Activated CD8-positive, alpha-beta memory T cell treated with anti-CD3 and anti-CD28 coated beads, Interleukin-2, amount 50 U/mL, for 1 hour (primary cell): ENCODE data around the gene VANGL2.

Experiments
- DNase-seq: peaks from one replicate; pipeline ENCODE4 v3.0.0-alpha.2; 2020; ENCODE audit errors: extremely low read depth

The VANGL2 gene

DNA sequence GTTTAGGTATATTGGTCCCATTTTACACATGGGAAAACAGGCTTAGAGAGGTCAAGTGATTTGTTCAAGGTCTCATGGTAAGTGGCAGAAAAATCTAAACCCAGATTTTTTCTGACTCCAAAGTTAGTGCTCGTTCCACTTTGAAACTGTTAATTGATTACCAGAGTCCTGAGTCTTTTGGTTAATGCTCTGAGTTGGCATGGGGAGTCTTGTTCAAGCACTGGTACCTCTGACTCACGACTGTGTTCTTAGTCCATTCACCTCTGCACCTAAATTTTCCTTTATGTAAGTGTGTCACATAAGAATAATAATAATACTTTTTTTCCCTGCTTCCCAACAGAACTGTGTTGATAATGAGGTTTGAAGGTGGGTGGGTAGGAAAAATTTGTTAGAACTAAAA lies 59.3 kb downstream of the VANGL2 start:
- DNase-seq, result no peak

DNA sequence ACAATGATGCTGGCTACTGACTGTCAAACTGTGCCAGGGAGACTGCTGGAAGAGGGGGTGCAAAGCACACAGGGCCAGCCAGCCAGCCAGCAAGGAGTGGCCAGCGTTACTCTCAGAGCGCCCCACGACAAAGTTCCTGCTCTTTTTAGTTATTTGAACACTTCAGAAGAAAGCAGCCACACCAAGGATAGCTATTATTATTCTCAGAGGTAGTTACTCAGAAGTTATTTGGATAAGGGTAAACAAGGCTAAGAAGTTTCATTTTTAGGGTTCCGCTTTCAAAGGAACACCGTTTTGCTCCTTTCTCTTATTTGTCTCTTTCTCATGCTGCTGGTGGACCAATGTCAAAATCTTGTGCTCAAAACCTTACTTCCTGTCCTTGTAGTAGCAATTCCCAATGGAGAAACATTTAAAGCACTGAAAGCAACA lies 59.9 kb downstream of the VANGL2 start:
- DNase-seq, result no peak

- DNase-seq, result no peak
Observed at GRCh38 chr1:160460683-160461287, 60.4 kb downstream of the VANGL2 start.

DNA sequence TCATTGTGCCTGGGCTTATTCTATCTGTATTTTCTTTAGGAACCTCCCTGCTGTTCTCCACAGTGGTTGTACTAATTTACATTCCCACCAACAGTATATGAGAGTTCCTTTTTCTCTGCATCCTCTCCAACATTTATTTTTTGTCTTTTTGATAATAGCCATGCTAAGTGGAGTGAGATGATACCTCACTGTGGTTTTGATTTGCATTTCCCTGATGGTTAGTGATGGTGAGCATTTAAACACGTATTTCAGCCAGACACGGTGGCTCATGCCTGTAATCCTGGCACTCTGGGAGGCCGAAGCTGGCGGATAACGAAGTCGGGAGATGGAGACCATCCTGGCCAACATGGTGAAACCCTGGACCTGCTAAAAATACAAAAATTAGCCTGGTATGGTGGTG lies 64.8 kb downstream of the VANGL2 start:
- no peak for DNase-seq

DNA sequence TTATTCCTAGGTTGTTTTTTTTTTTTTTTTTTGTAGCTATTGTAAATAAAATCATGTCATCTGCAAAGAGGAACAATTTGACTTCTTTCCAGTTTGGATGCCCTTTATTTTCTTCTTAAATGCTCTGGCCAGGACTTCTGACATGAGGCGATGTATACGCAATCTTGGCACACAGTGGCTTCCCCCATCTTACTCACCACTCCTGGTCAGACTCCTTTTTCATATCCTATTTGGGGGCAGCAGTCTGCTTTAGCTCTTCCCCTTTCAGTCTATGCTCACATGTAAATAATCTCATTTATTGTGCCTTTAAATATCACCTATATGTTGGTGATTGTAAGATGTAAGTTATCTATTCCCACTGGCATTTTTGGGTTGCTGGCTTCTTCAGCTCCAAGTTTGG lies 66.6 kb downstream of the VANGL2 start:
- DNase-seq, result no peak

- no peak for DNase-seq
Observed at GRCh38 chr1:160467576-160467975, 67.2 kb downstream of the VANGL2 start.

DNA sequence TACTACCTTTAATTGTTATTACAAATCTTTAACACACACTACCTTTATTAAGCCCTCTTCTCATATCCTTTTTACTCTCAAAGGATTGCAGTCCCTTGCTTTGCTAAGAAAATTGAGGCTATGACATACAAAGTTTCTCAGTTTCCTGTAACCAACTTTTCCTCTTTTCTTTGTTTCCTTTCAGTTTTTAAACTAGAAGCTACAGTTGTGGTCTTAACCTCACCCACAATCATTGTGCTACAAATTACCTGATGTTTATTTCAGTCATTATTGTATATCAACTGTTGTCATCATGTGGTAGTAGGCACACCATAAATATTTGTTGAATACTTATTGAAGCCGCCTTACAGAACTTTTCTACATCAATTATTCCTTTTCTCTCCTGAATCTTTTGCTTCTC lies 70.9 kb downstream of the VANGL2 start:
- DNase-seq, result no peak

DNA sequence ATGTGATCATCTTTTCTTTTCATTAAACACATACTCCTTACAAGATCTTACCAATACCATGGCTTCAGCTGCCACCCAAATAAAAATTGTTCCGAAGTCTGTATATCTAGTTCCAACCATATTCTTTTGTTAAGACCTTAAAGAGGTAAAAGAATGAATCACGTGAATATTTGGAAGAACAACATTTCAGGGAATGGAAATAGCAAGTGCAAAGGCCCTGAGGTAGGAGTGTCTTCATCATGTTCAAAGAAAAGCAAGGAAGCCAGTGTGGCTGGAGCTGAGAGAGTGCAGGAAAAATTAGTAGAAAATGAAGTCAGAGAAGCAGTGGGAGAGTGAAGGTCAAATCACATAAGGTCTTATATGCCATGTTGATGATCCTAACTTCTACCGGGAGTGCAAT lies 71.7 kb downstream of the VANGL2 start:
- DNase-seq, result no peak

DNA sequence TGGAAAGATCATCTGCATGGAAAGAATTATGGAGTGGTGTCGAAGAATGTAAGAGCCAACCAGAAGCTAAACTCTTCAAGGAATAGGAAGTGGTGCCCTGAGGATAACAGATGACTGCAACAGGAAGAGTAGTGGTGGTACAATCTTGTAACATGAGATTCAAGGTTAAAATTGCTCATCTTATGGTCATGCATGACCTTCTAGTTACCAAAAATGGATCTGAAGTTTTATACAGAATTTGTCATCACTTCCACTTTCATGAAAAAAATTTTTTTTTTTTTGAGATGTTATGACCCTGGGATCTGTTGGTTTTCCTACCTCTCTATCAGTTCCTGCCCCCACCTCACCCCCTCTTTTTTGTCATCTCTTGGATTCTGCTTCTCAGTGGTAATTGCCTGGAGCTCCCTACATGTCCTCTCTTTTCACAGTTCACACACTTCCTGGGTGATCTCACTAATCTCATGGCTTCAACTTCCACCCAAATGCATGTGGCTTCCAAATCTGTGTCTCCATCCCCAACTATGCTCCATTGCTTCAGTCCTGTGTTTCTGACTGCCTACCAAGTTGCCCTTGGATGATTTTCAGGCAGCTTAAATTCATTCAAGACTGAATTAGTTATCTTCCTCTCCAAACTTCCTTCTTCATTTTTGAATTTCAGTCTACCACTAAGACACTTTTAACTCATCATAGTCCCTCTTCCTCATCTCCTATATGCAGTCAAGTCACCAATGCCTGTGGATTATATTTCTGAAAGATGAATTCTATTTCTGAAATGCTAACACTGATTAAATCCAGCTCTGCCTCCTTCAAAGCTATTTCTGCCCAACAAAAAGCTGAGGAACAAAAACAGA lies 74.3 kb downstream of the VANGL2 start:
- DNase-seq, result no peak
